ENCODE data around the gene SERGEF. TPM values are rescaled to one million over a fixed set of nuclear protein-coding genes. Genes with fewer than 3 reads are reported as not detected.
A peak's percentile ranks its signal among the peaks of the same experiment; 100 is the strongest.

SERGEF gene
- total RNA-seq, 1 experiment from 2014 or later = 31.4 TPM

DNA sequence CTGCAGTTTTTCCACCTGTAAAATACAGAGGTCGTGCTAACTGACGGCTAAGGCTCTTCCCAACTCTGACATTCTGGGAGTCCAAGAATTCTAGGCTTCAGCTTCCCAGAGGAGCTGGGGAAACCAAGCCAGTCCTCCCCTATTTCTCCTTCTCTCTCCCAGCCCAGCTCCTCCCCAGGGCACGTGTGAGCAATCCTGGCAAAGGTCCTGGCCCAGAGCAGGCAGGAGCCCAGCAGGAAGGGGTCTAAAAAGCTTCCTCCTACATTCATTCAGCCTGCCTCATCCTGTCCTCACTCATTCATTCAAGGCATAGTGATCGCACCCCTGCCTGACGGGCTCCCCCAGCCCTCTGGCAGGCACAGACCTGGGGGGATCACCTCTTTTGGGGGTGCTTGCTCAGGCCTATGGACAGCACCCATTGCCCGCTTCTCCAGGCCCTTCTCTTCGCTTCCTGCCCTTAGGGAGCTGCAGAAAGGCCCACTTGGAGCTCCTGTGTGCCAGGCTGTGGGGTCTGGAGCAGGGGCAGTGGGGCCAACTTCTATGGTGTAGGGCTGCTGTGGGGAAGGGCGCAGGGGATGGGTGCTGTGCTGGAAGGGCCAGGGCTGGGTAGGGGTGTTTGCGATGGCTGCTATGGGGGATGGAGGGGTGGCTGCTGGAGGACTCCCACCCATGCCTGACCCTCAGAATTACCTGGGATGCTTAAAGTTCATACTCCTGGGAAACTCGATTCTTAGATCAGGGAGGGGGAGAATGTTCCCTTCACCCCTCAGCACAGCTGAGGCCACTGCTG is 268.5 kb downstream of the SERGEF start:
- no peak overlapping the region for H3K9ac ChIP-seq (ENCODE audit: extremely low read depth, insufficient read length, low read length)
- TF ChIP-seq, protein P1, sequence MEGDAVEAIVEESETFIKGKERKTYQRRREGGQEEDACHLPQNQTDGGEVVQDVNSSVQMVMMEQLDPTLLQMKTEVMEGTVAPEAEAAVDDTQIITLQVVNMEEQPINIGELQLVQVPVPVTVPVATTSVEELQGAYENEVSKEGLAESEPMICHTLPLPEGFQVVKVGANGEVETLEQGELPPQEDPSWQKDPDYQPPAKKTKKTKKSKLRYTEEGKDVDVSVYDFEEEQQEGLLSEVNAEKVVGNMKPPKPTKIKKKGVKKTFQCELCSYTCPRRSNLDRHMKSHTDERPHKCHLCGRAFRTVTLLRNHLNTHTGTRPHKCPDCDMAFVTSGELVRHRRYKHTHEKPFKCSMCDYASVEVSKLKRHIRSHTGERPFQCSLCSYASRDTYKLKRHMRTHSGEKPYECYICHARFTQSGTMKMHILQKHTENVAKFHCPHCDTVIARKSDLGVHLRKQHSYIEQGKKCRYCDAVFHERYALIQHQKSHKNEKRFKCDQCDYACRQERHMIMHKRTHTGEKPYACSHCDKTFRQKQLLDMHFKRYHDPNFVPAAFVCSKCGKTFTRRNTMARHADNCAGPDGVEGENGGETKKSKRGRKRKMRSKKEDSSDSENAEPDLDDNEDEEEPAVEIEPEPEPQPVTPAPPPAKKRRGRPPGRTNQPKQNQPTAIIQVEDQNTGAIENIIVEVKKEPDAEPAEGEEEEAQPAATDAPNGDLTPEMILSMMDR (conservative IDR thresholded peaks at IDR 0.05) = no peak
- no peak overlapping the region for H3K4me2 ChIP-seq (ENCODE audit: insufficient read depth, insufficient read length, low read length)
- H3K4ac ChIP-seq (ENCODE audit: low read depth, low read length) = no peak overlapping the region
- no peaks in the 10 kb centered on the region for H3K23me2 ChIP-seq (ENCODE audit: insufficient read length, low read depth, low read length, poor library complexity, severe bottlenecking)
- no peak overlapping the region for H2BK120ac ChIP-seq (ENCODE audit: low read depth, low read length, poor library complexity, severe bottlenecking)
- H3K18ac ChIP-seq (ENCODE audit: insufficient read length, low read depth, low read length) = no peak overlapping the region
- no peak overlapping the region for H3K14ac ChIP-seq (ENCODE audit: insufficient read depth, low read length)
- no peak for DNase-seq
- H2BK5ac ChIP-seq (ENCODE audit: insufficient read length, low read length) = no peak overlapping the region
- H4K5ac ChIP-seq (ENCODE audit: insufficient read length, low read depth, low read length) = no peak overlapping the region
- no peaks in the 10 kb centered on the region for H3K9me3 ChIP-seq (ENCODE audit: control insufficient read depth, low read depth, low read length)
- H3K79me2 ChIP-seq (ENCODE audit: insufficient read depth, low read length) = no peaks in the 10 kb centered on the region
- H2BK15ac ChIP-seq (ENCODE audit: low read depth, low read length) = no peak overlapping the region
- H3K9me3 Mint-ChIP-seq = no peaks in the 10 kb centered on the region
- H4K91ac ChIP-seq (ENCODE audit: insufficient read length, low read depth, low read length) = no peak overlapping the region
- no peak overlapping the region for H3K4me3 Mint-ChIP-seq
- H3K27ac ChIP-seq (ENCODE audit: insufficient read length, low read depth, low read length) = no peak overlapping the region
- no peaks in the 10 kb centered on the region for H3K27me3 ChIP-seq (ENCODE audit: insufficient read depth, low read length)
- H3K36me3 Mint-ChIP-seq (ENCODE audit: insufficient read depth in 1 of 3, low read depth in 3 of 3) = no peaks in the 10 kb centered on the region
- no peaks in the 10 kb centered on the region for H3K4me1 Mint-ChIP-seq
- H3K23ac ChIP-seq (ENCODE audit: insufficient read length, low read depth, low read length) = no peak overlapping the region
- WGBS (ENCODE audit: extremely low coverage, insufficient read length, low lambda C conversion rate) = no CpG with 5 or more reads among the region's 10 CpGs
- H4K20me1 ChIP-seq (ENCODE audit: control insufficient read depth, insufficient read depth, insufficient read length) = no peaks in the 10 kb centered on the region
- peak overlapping the region in 1 of 3 experiments; percentile 44; a peak in 1 of 7 replicates for H3K27ac Mint-ChIP-seq
- no peak overlapping the region for H2AFZ ChIP-seq (ENCODE audit: low read length)
- H2AK5ac ChIP-seq (ENCODE audit: insufficient read length, low read length) = no peak overlapping the region
- H3K27me3 Mint-ChIP-seq (ENCODE audit: low read depth) = peaks cover 23% of the 10 kb centered on the region
- H3K4me1 ChIP-seq (ENCODE audit: insufficient read depth, low read length) = no peaks in the 10 kb centered on the region
- no peak overlapping the region for H4K8ac ChIP-seq (replicated peaks; ENCODE audit: insufficient read length, low read depth, low read length)
- no peaks in the 10 kb centered on the region for H3K79me1 ChIP-seq (ENCODE audit: insufficient read depth, low read depth, low read length, poor library complexity, severe bottlenecking)
- no peak overlapping the region for H2BK12ac ChIP-seq (ENCODE audit: insufficient read length, low read depth, low read length)
- no peak overlapping the region for H3T11ph ChIP-seq (ENCODE audit: low read length)
- no peak overlapping the region for H3K56ac ChIP-seq (ENCODE audit: insufficient read length, low read depth, low read length)
- H2BK20ac ChIP-seq (ENCODE audit: low read depth, low read length, poor library complexity, severe bottlenecking) = no peak overlapping the region
